CD14-positive monocyte (primary cell): ENCODE data around the gene ERO1B. TPM values are rescaled to one million over a fixed set of nuclear protein-coding genes. Genes with fewer than 3 reads are reported as not detected.

Experiments
- DNase-seq, 3 donors: peaks; one replicate each; pipeline ENCODE4 v3.0.0-alpha.2; 2011 to 2022
- H2AFZ ChIP-seq: 2 replicates; pipeline ENCODE4 v1.6.0; 2012; ENCODE audit warnings: mild to moderate bottlenecking, low read depth, low read length, inconsistent platforms; ENCODE audit not compliant: insufficient read depth, poor library complexity, severe bottlenecking
- H3K27ac ChIP-seq, 2 donors: 1 replicate in 1 of 2; 2 replicates in 1 of 2; pipeline ENCODE4 v1.5.1; 2012 to 2013; ENCODE audit warnings: low read length in 2 of 2, control low read depth in 1 of 2, inconsistent platforms in 1 of 2, low read depth in 1 of 2, mild to moderate bottlenecking in 1 of 2
- H3K27me3 ChIP-seq, 2 donors: one replicate each; pipeline versions ENCODE4 v1.6.0 to v1.6.1; 2011 to 2013; ENCODE audit warnings: low read length in 2 of 2; ENCODE audit not compliant: control insufficient read depth in 2 of 2, insufficient read depth in 2 of 2
- H3K36me3 ChIP-seq, 2 donors: replicated peaks in 1 of 2; 1 replicate in 1 of 2; 2 replicates in 1 of 2; pipeline versions ENCODE4 v1.5.1 to v1.6.1; 2012 to 2013; ENCODE audit warnings: low read length in 2 of 2, control low read depth in 1 of 2, inconsistent platforms in 1 of 2, mild to moderate bottlenecking in 1 of 2; ENCODE audit not compliant: insufficient read depth in 2 of 2, control insufficient read depth in 1 of 2
- H3K4me1 ChIP-seq, 2 donors: 1 replicate in 1 of 2; 2 replicates in 1 of 2; pipeline versions ENCODE4 v1.5.1 to v1.6.1; 2012 to 2013; ENCODE audit warnings: low read length in 2 of 2, control low read depth in 1 of 2, inconsistent platforms in 1 of 2, mild to moderate bottlenecking in 1 of 2, moderate library complexity in 1 of 2; ENCODE audit not compliant: insufficient read depth in 2 of 2, control insufficient read depth in 1 of 2
- H3K4me2 ChIP-seq: replicated peaks from 2 replicates; pipeline ENCODE3; 2012; ENCODE audit warnings: low read length, moderate library complexity, mild to moderate bottlenecking; ENCODE audit not compliant: poor library complexity, severe bottlenecking; ENCODE audit errors: extremely low read depth
- H3K4me3 ChIP-seq, 3 experiments: fragments of 200-600 bp in 1 of 3; sonication (generic) in 1 of 3; replicated peaks in 1 of 3; 1 replicate in 2 of 3; 2 replicates in 1 of 3; pipeline ENCODE4 v1.5.1; 2011 to 2013; ENCODE audit warnings: low read length in 3 of 3, mild to moderate bottlenecking in 3 of 3, control low read depth in 2 of 3, low read depth in 2 of 3, inconsistent platforms in 1 of 3, moderate library complexity in 1 of 3
- H3K79me2 ChIP-seq: 2 replicates; pipeline ENCODE4 v1.6.0; 2012; ENCODE audit warnings: mild to moderate bottlenecking, control low read depth, inconsistent platforms, low read length, moderate library complexity; ENCODE audit not compliant: insufficient read depth
- H3K9ac ChIP-seq: 2 replicates; pipeline ENCODE4 v1.6.0; 2017; ENCODE audit warnings: low read length, mild to moderate bottlenecking; ENCODE audit not compliant: insufficient read depth, poor library complexity, severe bottlenecking
- H3K9me3 ChIP-seq, 2 donors: replicated peaks in 1 of 2; 1 replicate in 1 of 2; 2 replicates in 1 of 2; pipeline versions ENCODE4 v1.5.1 to v1.6.1; 2012 to 2013; ENCODE audit warnings: low read length in 2 of 2, control low read depth in 1 of 2; ENCODE audit not compliant: control insufficient read depth in 1 of 2, insufficient read depth in 1 of 2
- H4K20me1 ChIP-seq: 2 replicates; pipeline ENCODE4 v1.6.0; 2012; ENCODE audit warnings: mild to moderate bottlenecking, low read length, control low read depth, moderate library complexity; ENCODE audit not compliant: insufficient read depth
- H3K27ac Mint-ChIP-seq, 7 donors: one replicate each; pipeline ENCODE4 v1.8.0; 2020; ENCODE audit warnings: mild to moderate bottlenecking in 7 of 7, mixed read lengths in 7 of 7, moderate library complexity in 6 of 7, inconsistent platforms in 2 of 7
- H3K27me3 Mint-ChIP-seq, 3 donors: one replicate each; pipeline ENCODE4 v1.8.0; 2021 to 2022; ENCODE audit warnings: low read depth in 3 of 3, mild to moderate bottlenecking in 3 of 3, mixed read lengths in 3 of 3, moderate library complexity in 3 of 3, inconsistent platforms in 1 of 3
- H3K36me3 Mint-ChIP-seq, 2 donors: one replicate each; pipeline ENCODE4 v1.8.0; 2020; ENCODE audit warnings: mixed read lengths in 2 of 2, inconsistent platforms in 1 of 2, mild to moderate bottlenecking in 1 of 2
- H3K4me1 Mint-ChIP-seq: one replicate; pipeline ENCODE4 v1.8.0; 2020; ENCODE audit warnings: mild to moderate bottlenecking, mixed read lengths
- H3K4me3 Mint-ChIP-seq, 2 donors: one replicate each; pipeline ENCODE4 v1.8.0; 2020; ENCODE audit warnings: mild to moderate bottlenecking in 2 of 2, mixed read lengths in 2 of 2, moderate library complexity in 1 of 2
- H3K9me3 Mint-ChIP-seq, 7 donors: one replicate each; pipeline ENCODE4 v1.8.0; 2020 to 2022; ENCODE audit warnings: mixed read lengths in 7 of 7, mild to moderate bottlenecking in 6 of 7, moderate library complexity in 6 of 7, inconsistent platforms in 2 of 7
- WGBS: methylation state at CpG from one replicate; pipeline ENCODE4 v1.1.5; 2013; ENCODE audit warnings: missing lambda C conversion rate; ENCODE audit not compliant: insufficient coverage; 5-methylcytosine and 5-hydroxymethylcytosine counted together
- intact Hi-C, 2 donors: fragments of 100-400 bp; cut with micrococcal nuclease; formaldehyde crosslinking; loops; one replicate each; pipeline versions ENCODE4 v1.15.0 to v1.15.1; 2023
- polyA plus RNA-seq, 3 donors: library from polyadenylated mRNA; depleted of rRNA in 1 of 3; unstranded in 2 of 3; stranded (reverse) in 1 of 3; fragments of 300-500 nt in 2 of 3; fragments of >200 nt in 1 of 3; fragmentation: Illumina TruSeq in 2 of 3; gene quantifications; 1 replicate in 2 of 3; 2 replicates in 1 of 3; pipeline ENCODE4 v1.2.3, GENCODE V29; 2012 to 2021
- TF ChIP-seq, protein P1 (sequence below): fragments of 200-600 bp; IDR thresholded peaks from one replicate; pipeline ENCODE4 v1.8.0; 2022; ENCODE audit warnings: antibody characterized with exemption, mild to moderate bottlenecking

The ERO1B gene
- polyA plus RNA-seq, 3 donors, result 2.7 to 4.2 (median 3.2) TPM

DNA sequence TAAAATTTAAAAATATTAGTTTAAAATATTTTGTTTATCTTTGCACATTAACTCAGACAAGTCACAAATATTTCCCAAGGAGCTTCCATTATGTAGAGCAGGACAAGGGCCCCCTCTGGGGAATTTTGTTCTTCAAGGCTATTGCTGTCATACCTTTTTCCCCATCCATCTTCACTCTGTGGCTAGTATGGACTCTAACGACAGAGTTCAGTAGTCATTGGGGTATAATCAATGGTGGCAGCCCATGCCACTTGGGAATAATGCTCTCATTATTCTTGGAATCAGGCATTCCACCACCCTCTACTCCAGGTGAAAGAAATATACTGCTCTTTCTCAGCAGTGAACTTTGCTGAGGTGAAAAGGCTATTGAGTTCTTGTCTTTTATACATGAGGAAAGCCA lies 38.5 kb upstream of the ERO1B start:
- Histone ChIP-seq H4K20me1 (no peaks in the 10 kb centered on the region), H3K9ac (no peak overlapping the region), H3K27ac (no peak overlapping the region), H3K79me2 (no peaks in the 10 kb centered on the region), H2AFZ (no peak overlapping the region), H3K4me1 (no peaks in the 10 kb centered on the region), H3K36me3 (no peaks in the 10 kb centered on the region), H3K9me3 (peaks cover 10 to 17% of the 10 kb centered on the region in 2 donors), H3K27me3 (no peaks in the 10 kb centered on the region), H3K4me3 (no peak overlapping the region), H3K4me2 (no peak overlapping the region)
- no peak overlapping the region for H3K4me3 Mint-ChIP-seq
- no peaks in the 10 kb centered on the region for H3K4me1 Mint-ChIP-seq
- H3K9me3 Mint-ChIP-seq, result peaks cover 15 to 33% (median 23%) of the 10 kb centered on the region in 7 donors
- intact Hi-C loops, result no loop called here
- TF ChIP-seq, protein P1, sequence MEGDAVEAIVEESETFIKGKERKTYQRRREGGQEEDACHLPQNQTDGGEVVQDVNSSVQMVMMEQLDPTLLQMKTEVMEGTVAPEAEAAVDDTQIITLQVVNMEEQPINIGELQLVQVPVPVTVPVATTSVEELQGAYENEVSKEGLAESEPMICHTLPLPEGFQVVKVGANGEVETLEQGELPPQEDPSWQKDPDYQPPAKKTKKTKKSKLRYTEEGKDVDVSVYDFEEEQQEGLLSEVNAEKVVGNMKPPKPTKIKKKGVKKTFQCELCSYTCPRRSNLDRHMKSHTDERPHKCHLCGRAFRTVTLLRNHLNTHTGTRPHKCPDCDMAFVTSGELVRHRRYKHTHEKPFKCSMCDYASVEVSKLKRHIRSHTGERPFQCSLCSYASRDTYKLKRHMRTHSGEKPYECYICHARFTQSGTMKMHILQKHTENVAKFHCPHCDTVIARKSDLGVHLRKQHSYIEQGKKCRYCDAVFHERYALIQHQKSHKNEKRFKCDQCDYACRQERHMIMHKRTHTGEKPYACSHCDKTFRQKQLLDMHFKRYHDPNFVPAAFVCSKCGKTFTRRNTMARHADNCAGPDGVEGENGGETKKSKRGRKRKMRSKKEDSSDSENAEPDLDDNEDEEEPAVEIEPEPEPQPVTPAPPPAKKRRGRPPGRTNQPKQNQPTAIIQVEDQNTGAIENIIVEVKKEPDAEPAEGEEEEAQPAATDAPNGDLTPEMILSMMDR, result no peak
- no peaks in the 10 kb centered on the region for H3K36me3 Mint-ChIP-seq
- peaks cover 0 to 3% (median 0%) of the 10 kb centered on the region in 3 donors for H3K27me3 Mint-ChIP-seq
- no CpG with 5 or more reads among the region's 1 CpG for WGBS
- no peak for DNase-seq
- no peak overlapping the region for H3K27ac Mint-ChIP-seq

GRCh38 chr1:236316437-236316836 lies 34.7 kb upstream of the ERO1B start:
- Mint-ChIP-seq H3K27me3 (peaks cover 0 to 2% (median 0%) of the 10 kb centered on the region in 3 donors), H3K4me1 (no peaks in the 10 kb centered on the region), H3K9me3 (peaks cover 2 to 7% (median 3%) of the 10 kb centered on the region in 7 donors), H3K36me3 (no peaks in the 10 kb centered on the region), H3K4me3 (no peak overlapping the region), H3K27ac (no peak overlapping the region)
- H2AFZ ChIP-seq, result no peak overlapping the region
- intact Hi-C loops, result no loop called here
- no peaks in the 10 kb centered on the region for H3K27me3 ChIP-seq
- TF ChIP-seq, protein P1, result no peak
- H3K9me3 ChIP-seq, result no peaks in the 10 kb centered on the region
- no peaks in the 10 kb centered on the region for H3K36me3 ChIP-seq
- no peak overlapping the region for H3K4me2 ChIP-seq
- no peaks in the 10 kb centered on the region for H4K20me1 ChIP-seq
- H3K27ac ChIP-seq, result no peak overlapping the region
- H3K79me2 ChIP-seq, result no peaks in the 10 kb centered on the region
- H3K4me1 ChIP-seq, result no peaks in the 10 kb centered on the region
- no peak for DNase-seq
- WGBS, result no CpG with 5 or more reads among the region's 2 CpGs
- no peak overlapping the region for H3K9ac ChIP-seq
- H3K4me3 ChIP-seq, result no peak overlapping the region
